OCI-LY7 (cell line): ENCODE data around the gene NUP210.

ENCODE experiments used
- CTCF ChIP-seq: fragments of 200-600 bp; sonication (generic); conservative IDR thresholded peaks from 2 replicates; pipeline ENCODE4 v1.5.1; 2014; ENCODE audit warnings: mild to moderate bottlenecking, antibody characterized with exemption, low read length, moderate library complexity, mixed read lengths
- EZH2phosphoT487 ChIP-seq: fragments of 200-600 bp; sonication (generic); IDR thresholded peaks from 2 replicates; pipeline ENCODE4 v1.6.1; 2018; ENCODE audit warnings: low read depth, borderline replicate concordance, mild to moderate bottlenecking, mixed run types, antibody characterized with exemption, low read length, moderate library complexity, mixed read lengths

DNA sequence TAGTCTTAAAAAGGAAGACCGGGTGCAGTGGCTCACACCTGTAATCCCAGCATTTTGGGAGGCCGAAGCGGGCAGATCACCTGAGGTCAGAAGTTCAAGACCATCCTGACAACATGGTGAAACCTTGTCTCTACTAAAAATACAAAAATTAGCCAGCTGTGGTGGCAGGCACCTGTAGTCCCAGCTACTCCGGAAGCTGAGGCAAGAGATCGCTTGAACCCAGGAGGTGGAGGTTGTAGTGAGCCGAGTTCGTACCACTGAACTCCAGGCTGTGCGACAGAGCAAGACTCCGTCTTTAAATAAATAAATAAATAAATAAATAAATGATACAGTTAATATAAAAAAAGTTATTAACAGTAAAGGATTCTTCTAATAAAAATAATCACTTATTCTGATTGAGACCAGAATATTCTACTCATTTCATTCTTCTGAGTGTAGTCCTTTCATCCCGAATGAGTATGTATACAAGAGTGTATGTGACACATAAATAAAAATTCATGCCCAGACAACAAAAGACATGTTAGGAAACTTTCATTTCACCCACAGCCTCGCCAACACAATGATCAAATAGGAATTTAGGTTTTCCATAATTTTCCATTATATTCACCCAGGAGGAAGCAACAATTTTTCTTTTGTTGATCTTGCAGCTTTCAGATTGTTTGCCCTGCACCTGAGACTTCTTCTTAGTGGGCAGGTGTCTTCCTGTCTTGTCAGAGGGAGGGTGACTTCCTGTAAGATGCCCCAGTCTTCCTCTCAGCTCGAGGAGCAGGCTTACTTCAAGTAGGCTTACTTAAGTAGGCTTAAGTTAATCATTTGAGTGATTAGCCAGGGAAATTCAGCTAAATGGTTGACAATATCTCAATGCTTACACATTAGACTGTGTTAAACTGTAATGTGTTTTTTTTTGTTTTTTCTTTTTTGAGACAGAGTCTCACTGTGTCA, 7.8 kb upstream of the NUP210 start:
- TF ChIP-seq CTCF = no peak
- TF ChIP-seq EZH2phosphoT487 = no peak
